HG02938 (cell line): ENCODE data around the gene AQP2.

Experiments used
- ATAC-seq: cut with Tn5 transposase; IDR thresholded peaks from one replicate; pipeline ENCODE4 v1.9.1; 2021; ENCODE audit warnings: mild to moderate bottlenecking, moderate library complexity; ENCODE audit not compliant: unreplicated experiment

Gene AQP2

GRCh38 chr12:49939707-49940106, 10.8 kb upstream of the AQP2 start:
- no peak for ATAC-seq

GRCh38 chr12:49941556-49942511, 8.7 kb upstream of the AQP2 start:
- ATAC-seq: no peak

- no peak for ATAC-seq
These were observed 8.0 kb upstream of the AQP2 start for GRCh38 chr12:49942512-49942893.

GRCh38 chr12:49942921-49943624, 7.5 kb upstream of the AQP2 start:
- no peak for ATAC-seq

GRCh38 chr12:49943625-49943960, 6.9 kb upstream of the AQP2 start:
- no peak for ATAC-seq

- no peak for ATAC-seq
These were observed 6.5 kb upstream of the AQP2 start for GRCh38 chr12:49944046-49944445.

GRCh38 chr12:49944718-49945117, 5.8 kb upstream of the AQP2 start:
- no peak for ATAC-seq

GRCh38 chr12:49945394-49946080, 5.0 kb upstream of the AQP2 start:
- peak; percentile 62 for ATAC-seq

GRCh38 chr12:49946086-49946485, 4.5 kb upstream of the AQP2 start:
- no peak for ATAC-seq

GRCh38 chr12:49946497-49946896, 4.0 kb upstream of the AQP2 start:
- ATAC-seq: no peak

GRCh38 chr12:49947593-49948226, 2.8 kb upstream of the AQP2 start:
- no peak for ATAC-seq

GRCh38 chr12:49948866-49949845, 1.4 kb upstream of the AQP2 start:
- no peak for ATAC-seq

- no peak for ATAC-seq
These were observed 671 bp upstream of the AQP2 start for GRCh38 chr12:49949866-49950265.

- no peak for ATAC-seq
These were observed 1.1 kb downstream of the AQP2 start for GRCh38 chr12:49951411-49952240.

- ATAC-seq: no peak
These were observed 2.0 kb downstream of the AQP2 start for GRCh38 chr12:49952391-49953055.

- no peak for ATAC-seq
These were observed 2.6 kb downstream of the AQP2 start for GRCh38 chr12:49953151-49953550.

GRCh38 chr12:49953961-49954846, 3.7 kb downstream of the AQP2 start:
- ATAC-seq: no peak
